Panc1 (cell line): ENCODE results near the gene FLRT3.

Experiments
- POLR2AphosphoS5 ChIP-seq: IDR thresholded peaks from 2 replicates; pipeline ENCODE4 v1.6.1; 2012; ENCODE audit warnings: mild to moderate bottlenecking, low read depth, low read length, moderate library complexity
- SIN3A ChIP-seq: IDR thresholded peaks from 2 replicates; pipeline ENCODE4 v1.6.1; 2012; ENCODE audit warnings: low read depth, mild to moderate bottlenecking, low read length, moderate library complexity, borderline replicate concordance; ENCODE audit not compliant: insufficient read depth
- TCF7L2 ChIP-seq: IDR thresholded peaks from 2 replicates; pipeline ENCODE4 v1.6.1; 2011; ENCODE audit warnings: mild to moderate bottlenecking, low read depth, low read length, inconsistent platforms
- TF ChIP-seq, protein P1 (sequence below): fragments of 450-650 bp; IDR thresholded peaks from 2 replicates; pipeline ENCODE4 v1.5.1; 2017; ENCODE audit warnings: mild to moderate bottlenecking
- TF ChIP-seq, protein P2 (sequence below), 2 experiments: IDR thresholded peaks; 2 replicates each; pipeline ENCODE4 v1.6.1; 2011 to 2012; ENCODE audit warnings: low read depth in 2 of 2, control low read depth in 1 of 2, low read length in 1 of 2, mild to moderate bottlenecking in 1 of 2, moderate library complexity in 1 of 2; ENCODE audit not compliant: insufficient read depth in 1 of 2

DNA sequence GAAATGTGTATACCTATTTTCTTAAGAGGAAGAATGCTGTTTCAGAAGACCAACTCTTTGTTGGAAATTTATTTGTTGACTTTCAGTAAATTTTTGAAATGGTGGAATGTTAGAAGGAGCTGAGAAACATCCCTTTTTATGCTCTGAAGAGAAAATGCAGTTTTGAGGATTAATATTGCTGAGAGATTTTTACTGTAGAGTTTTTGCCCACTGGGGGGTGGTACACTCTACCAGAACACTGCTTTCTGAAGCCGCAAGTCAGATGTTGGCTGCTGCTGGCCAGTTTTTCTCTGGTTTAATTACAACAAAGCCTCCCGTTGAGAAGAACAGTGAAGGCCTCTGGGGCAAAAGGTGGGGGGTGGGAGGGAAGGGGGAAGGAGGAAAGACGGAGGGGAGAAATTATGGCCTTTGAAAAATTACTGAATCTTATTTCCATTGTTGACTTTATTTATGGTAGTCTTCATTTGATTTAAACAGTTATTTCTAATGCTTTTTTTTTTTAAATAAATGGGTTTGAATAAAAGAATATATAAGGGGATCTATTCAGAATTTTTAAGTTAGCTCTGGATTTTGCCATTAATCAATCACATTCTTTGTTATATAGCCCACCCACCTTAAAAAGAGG, 3.0 kb downstream of the FLRT3 start:
- TF ChIP-seq, protein P1, sequence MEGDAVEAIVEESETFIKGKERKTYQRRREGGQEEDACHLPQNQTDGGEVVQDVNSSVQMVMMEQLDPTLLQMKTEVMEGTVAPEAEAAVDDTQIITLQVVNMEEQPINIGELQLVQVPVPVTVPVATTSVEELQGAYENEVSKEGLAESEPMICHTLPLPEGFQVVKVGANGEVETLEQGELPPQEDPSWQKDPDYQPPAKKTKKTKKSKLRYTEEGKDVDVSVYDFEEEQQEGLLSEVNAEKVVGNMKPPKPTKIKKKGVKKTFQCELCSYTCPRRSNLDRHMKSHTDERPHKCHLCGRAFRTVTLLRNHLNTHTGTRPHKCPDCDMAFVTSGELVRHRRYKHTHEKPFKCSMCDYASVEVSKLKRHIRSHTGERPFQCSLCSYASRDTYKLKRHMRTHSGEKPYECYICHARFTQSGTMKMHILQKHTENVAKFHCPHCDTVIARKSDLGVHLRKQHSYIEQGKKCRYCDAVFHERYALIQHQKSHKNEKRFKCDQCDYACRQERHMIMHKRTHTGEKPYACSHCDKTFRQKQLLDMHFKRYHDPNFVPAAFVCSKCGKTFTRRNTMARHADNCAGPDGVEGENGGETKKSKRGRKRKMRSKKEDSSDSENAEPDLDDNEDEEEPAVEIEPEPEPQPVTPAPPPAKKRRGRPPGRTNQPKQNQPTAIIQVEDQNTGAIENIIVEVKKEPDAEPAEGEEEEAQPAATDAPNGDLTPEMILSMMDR, result peak; percentile 39
- TF ChIP-seq TCF7L2 (no peak), POLR2AphosphoS5 (no peak), SIN3A (no peak)
- TF ChIP-seq, protein P2, sequence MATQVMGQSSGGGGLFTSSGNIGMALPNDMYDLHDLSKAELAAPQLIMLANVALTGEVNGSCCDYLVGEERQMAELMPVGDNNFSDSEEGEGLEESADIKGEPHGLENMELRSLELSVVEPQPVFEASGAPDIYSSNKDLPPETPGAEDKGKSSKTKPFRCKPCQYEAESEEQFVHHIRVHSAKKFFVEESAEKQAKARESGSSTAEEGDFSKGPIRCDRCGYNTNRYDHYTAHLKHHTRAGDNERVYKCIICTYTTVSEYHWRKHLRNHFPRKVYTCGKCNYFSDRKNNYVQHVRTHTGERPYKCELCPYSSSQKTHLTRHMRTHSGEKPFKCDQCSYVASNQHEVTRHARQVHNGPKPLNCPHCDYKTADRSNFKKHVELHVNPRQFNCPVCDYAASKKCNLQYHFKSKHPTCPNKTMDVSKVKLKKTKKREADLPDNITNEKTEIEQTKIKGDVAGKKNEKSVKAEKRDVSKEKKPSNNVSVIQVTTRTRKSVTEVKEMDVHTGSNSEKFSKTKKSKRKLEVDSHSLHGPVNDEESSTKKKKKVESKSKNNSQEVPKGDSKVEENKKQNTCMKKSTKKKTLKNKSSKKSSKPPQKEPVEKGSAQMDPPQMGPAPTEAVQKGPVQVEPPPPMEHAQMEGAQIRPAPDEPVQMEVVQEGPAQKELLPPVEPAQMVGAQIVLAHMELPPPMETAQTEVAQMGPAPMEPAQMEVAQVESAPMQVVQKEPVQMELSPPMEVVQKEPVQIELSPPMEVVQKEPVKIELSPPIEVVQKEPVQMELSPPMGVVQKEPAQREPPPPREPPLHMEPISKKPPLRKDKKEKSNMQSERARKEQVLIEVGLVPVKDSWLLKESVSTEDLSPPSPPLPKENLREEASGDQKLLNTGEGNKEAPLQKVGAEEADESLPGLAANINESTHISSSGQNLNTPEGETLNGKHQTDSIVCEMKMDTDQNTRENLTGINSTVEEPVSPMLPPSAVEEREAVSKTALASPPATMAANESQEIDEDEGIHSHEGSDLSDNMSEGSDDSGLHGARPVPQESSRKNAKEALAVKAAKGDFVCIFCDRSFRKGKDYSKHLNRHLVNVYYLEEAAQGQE (IDR thresholded peaks at IDR 0.05; ENCODE audit: insufficient read depth in 1 of 2, low read depth in 2 of 2, low read length in 1 of 2), result no peak
